Kasumi-1 (cell line): ENCODE data around the gene CADPS.

Experiments used
- DNase-seq, 2 experiments: peaks; one replicate each; lab custom pipeline; 2025; lab: John Stamatoyannopoulos, UW

Gene CADPS

GRCh38 chr3:62749657-62750056 lies 125.6 kb downstream of the CADPS start:
- DNase-seq, result no peak

DNA sequence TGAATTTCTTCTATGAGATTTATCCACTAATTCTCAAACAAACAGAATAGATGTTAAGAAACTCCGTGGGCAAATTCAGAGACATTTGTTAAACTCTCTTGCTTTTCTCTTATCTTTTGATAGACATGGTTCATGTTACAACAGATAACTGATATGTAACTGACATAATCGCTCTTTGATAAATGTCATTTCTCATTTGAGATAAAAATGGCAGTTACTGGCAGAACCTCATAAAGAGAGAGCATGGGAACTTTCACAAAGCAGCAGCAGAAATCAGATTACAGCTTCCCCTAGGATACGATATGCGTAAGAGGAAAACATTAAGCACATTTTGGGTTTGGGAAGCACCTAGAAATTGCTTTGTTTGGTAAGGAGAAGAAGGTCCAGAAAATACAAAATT lies 126.1 kb downstream of the CADPS start:
- DNase-seq, result no peak

- DNase-seq, result no peak
These were observed 137.8 kb downstream of the CADPS start for GRCh38 chr3:62737449-62737848.

GRCh38 chr3:62735510-62735909 lies 139.7 kb downstream of the CADPS start:
- no peak for DNase-seq

- no peak for DNase-seq
These were observed 142.9 kb downstream of the CADPS start for GRCh38 chr3:62732183-62732904.

DNA sequence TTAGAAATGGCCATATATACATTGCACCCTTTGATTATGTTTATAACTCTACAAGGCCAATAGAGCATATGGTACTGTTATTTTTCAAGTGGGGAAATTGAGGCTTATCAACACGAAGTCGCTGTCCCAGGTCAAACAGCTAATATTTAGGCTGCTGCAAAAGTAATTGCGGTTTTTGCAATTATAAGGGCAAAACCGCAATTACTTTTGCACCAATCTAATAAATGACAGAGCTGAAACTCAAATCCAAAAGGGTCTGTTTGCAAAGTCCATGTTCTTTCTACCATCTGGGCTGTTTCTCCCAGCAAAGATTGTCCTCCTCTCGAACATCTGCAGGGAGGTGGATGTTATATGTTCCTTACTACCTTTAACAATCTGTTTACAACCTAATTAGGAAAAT lies 147.2 kb downstream of the CADPS start:
- DNase-seq, result no peak

DNA sequence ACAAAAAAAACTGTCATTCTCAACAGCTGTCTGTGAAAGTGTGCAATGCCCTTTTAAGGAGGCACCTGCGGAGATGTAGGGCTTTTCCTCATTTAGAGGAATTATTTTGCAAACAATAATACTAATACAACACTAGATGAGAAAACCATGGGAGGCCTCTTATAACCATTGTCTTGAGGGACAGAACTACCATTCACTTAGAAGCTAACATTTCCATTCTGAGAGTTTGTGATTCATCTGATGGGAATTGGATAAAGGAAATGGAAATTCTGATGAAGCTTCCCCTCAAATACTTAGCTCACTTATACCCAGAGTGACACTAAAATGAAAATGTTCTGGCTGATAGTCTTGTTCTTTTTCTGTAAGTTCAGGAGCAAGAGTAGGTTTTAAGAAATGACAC lies 147.7 kb downstream of the CADPS start:
- DNase-seq, result no peak

DNA sequence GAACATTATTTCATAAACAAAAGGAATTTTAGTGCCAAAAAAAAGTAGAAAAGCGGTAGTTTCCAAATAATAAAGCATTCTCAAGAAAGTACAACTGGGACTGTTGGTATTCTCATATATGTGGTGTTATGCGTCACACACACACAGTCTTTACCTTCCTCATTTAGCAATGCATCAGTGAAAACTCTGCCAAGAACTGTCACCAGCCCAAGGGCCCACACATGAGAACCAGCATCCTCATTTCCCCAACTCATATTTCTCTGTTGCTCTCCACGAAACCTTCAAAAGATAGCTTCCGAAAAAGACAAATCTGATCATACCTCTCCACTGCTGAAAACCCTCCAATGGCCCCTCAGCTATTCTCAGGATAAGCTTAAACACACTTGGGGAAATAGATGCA lies 150.7 kb downstream of the CADPS start:
- no peak for DNase-seq

DNA sequence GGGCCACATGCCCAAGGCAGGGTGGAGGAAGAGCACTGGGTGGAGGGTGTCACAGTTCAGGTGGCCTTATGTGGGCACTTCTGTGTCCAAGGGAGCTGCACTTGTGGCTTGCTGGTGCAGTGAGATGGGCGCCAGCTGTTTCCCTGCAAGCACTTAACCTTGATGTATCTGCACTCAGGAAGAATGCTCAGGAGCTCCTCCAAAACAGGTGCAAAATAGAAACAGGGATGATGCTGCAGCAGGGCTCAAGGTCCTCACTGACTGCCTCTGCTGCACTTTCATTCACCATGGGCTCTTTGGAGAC lies 151.3 kb downstream of the CADPS start:
- DNase-seq, result no peak

DNA sequence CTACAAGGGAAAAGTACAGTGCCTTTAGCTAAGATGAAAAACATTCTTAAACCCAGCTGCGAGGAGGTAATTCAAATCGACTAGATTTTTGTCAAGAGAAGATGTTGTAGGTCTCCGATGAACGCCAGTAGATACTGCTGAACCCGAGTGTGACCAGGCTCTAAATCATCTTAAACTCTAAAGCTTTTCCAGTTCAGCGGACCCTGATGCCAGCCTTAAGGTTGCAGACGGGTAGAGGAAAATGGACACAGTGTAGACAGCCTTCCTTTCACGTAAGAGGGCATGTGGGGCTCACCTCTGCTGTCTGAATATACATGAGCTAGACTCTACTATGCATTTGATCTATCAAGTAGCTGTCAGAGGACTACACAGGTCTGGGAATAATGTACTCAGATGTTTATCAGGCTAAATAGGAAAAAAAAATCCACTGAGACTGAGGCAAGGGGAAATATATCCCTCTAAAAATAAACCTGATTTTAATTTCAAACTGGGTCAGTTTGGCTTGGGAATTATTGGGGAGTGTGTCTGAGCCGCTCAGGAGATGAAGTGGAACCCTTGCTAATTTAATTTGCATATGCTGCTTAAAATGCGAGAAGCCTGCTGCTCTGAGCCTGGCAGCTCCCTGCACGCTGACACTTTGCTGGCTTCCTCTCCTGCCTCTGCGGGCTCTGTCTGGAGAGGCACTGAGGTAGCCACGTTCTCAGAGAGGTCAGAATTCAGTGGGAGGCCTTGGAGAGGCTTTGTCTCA lies 151.9 kb downstream of the CADPS start:
- no peak for DNase-seq

GRCh38 chr3:62722344-62722743 lies 152.9 kb downstream of the CADPS start:
- no peak for DNase-seq

DNA sequence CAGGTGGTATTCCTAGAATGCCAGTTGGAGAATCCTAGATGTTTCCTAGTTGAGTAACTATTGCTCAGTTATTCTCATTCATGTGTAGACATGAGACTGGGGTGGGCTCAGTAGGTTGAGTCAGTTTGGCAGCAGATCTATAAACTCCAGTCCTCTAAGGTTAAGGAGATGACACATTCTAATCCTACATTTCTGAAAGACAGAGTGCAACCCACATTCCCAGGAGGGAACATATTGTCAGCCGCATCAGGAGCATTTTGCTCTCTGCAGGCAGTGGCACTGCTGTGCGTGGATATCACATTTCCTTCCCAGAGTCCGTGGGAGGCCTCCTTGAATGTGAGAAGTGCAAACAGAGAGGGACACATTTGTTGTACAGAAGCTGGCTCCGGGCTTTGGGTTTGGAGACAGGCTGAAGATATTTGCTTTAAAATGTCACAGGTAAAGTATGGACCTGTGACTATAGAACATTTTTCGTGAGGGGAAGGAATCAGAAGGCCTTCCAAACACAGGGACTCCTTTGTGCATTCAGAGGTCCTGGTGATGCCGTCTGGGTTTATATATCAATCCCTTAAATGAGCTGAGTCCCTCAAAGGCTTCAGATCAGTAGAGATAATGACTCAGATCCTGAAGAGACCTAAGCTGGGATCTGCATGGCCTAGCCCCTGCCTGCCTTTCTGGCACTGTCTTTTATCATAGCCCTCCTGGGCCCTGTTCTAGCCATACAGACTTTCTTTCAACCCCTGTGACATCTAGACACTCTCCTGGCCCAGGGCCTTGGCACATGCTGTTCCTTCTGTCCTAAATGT lies 156.5 kb downstream of the CADPS start:
- no peak for DNase-seq

- DNase-seq, result no peak
These were observed 157.2 kb downstream of the CADPS start for GRCh38 chr3:62718011-62718410.

GRCh38 chr3:62712746-62713145 lies 162.5 kb downstream of the CADPS start:
- DNase-seq, result no peak

GRCh38 chr3:62710751-62711150 lies 164.5 kb downstream of the CADPS start:
- DNase-seq, result no peak

DNA sequence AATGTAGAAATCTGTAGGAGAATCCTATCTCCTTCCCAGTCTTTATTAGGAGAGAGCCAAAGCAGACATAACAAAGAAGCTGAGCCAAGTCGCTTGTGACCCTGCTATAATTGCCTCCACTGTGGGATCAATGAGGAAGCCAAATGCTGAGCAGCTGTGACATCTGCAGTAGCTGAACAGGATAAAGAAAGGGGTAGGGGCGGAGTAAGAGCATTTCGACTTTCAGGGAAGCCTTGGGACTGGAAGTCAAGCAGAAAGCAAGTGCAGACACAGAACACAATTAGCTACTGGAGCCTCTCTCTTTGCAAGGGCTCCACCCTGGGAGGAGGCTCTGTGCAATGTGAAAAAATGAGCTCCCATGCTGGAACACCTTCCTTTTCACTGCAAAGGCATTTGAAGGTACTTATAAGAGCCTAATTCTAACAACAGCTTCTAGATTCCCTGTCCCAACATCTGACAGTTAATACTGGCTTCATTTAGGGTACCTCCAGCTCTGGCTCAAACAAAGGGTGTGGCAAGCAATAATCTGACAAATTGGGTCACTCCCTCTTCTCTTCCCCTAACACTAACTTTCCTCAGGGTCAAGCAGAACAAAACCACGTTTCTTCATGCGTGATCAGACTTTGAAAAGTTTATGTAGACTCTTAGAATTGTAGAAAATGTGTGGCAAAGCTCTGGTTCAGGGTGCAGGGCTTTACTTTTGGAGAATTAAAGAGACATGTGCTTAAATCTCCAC lies 166.4 kb downstream of the CADPS start:
- DNase-seq, result no peak

GRCh38 chr3:62705721-62706120 lies 169.5 kb downstream of the CADPS start:
- no peak for DNase-seq

DNA sequence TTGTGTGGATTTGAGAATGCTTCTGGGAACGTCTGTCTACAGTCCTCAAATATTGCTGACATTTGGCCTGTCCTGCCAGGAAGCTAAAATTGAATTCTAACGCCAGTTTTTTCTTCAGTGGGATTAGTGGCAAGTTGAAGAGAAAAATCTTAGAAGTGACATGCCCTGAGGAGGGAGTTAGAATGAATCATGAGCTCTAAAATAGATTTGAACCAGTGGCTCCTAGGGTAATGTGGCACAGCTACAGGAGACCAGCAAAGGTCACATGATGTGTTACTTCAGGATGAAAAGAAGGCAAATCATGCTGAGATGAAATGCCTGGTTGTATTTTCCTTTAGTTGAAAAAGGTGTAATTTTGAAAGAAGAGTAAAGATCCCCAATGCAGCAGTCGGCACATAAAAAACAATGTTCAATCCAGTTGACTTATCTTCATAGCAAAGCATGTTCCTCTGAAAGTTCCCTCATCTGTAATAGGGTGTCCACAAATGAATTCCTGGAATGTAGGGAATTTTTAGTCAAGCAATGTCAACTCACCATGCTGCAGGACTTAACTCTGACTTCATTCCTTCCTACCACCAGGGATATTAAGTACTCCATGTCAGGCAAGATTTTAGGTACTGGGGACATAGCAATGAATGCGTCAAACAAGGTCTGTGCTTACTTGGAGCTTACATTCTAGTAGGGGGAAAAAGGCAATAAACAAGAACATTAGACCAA lies 171.6 kb downstream of the CADPS start:
- no peak for DNase-seq

GRCh38 chr3:62700357-62700756 lies 174.9 kb downstream of the CADPS start:
- no peak for DNase-seq

- no peak for DNase-seq
These were observed 175.5 kb downstream of the CADPS start for GRCh38 chr3:62699728-62700127.

- DNase-seq, result no peak
These were observed 179.2 kb downstream of the CADPS start for GRCh38 chr3:62696011-62696410.

DNA sequence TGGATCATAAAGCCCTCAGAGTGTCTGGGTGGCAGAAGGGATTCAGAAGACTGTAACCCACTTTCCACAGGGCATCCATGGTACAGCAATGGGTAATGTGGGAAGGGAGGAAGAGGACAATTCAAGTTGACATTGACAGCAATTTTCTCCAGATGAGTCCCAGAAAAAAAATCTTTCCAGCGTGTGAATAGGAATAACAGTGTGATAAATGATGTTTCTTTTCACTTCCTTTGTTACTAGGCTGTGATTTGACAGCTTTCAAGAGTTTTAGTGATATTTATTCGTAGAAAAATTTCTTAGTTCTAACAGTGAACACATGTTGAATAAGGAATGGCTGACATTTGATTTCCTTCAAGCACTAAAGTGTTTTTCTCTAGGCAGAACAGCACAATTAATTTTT lies 186.4 kb downstream of the CADPS start:
- DNase-seq, result no peak
